Pancreas (tissue), 10 donors: ENCODE data around the gene BAIAP3. TPM values are rescaled to one million over a fixed set of nuclear protein-coding genes. Genes with fewer than 3 reads are reported as not detected.

Experiments
- ATAC-seq, 4 donors: fragments of 200-7000 bp; cut with Tn5 transposase; one replicate each; pipeline versions ENCODE4 v1.8.0 to v1.9.1; 2020; ENCODE audit warnings: mild to moderate bottlenecking in 4 of 4, moderate library complexity in 4 of 4
- DNase-seq, 6 donors: peaks; one replicate each; pipeline ENCODE4 v3.0.0-alpha.2; 2020
- FAIRE-seq: peaks from 2 replicates; lab custom pipeline; 2012; peaks lifted over from hg19 to GRCh38; lab: Jason Lieb, UNC
- H3K27ac ChIP-seq, 4 donors: fragments of 200-600 bp; sonication (generic); 1 replicate in 3 of 4; 2 replicates in 1 of 4; pipeline versions ENCODE4 v1.5.0 to v1.8.0; 2020
- H3K27me3 ChIP-seq, 4 donors: fragments of 200-600 bp; one replicate each; pipeline ENCODE4 v1.8.0; 2021
- H3K36me3 ChIP-seq, 3 donors: fragments of 200-600 bp; sonication (generic) in 1 of 3; one replicate each; pipeline versions ENCODE4 v1.5.0 to v1.8.0; 2020 to 2021
- H3K4me1 ChIP-seq, 3 donors: fragments of 200-600 bp; one replicate each; pipeline ENCODE4 v1.8.0; 2021
- H3K4me3 ChIP-seq, 4 donors: fragments of 200-600 bp; sonication (generic) in 2 of 4; one replicate each; pipeline versions ENCODE4 v1.5.0 to v1.8.0; 2020 to 2021
- H3K9me3 ChIP-seq, 4 donors: fragments of 200-600 bp; one replicate each; pipeline ENCODE4 v1.8.0; 2021
- CTCF ChIP-seq, 4 donors: fragments of 200-600 bp; sonication (generic) in 3 of 4; IDR thresholded peaks; one replicate each; pipeline versions ENCODE4 v1.5.0 to v1.8.0; 2021; ENCODE audit warnings: antibody characterized with exemption in 4 of 4
- whole genome bisulfite sequencing, 2 donors: extraction: QIAGEN DNeasy Blood & Tissue Kit; methylation state at CpG; one replicate each; pipeline ENCODE4 v1.1.7; 2013; 5-methylcytosine and 5-hydroxymethylcytosine counted together
- intact Hi-C, 3 donors: fragments of 100-400 bp; cut with DNase I; formaldehyde crosslinking; loops; one replicate each; pipeline versions ENCODE4 v1.11.1 to v1.14.2; 2022
- polyA plus RNA-seq, 2 donors: library from polyadenylated mRNA; stranded (reverse); fragments of 200-250 nt; gene quantifications; one replicate each; pipeline ENCODE4 v1.2.3, GENCODE V29; 2013
- total RNA-seq, 6 donors: library from RNA; stranded (reverse); fragmentation: NEBNext Ultra II Directional in 4 of 6; extraction: Animal tissue kit (Norgen Biotek cat#: 25700) in 4 of 6; gene quantifications; one replicate each; pipeline versions ENCODE4 v1.2.1 to v1.2.4, GENCODE V29; 2021 to 2023
- donor health status: healthy with polysubstance abuse.
- donor health status: DM: no; HTN: no; CAD: no; lungs with moderate emphysema.
- donor health status: DM: no; HTN: no; CAD: no.
- donor health status: control.
- donor health status: control.
- donor health status: Bipolar disorder and iron deficiency.
- donor health status: DM: yes; HTN: yes; CAD: no.
- donor health status: DM: no; HTN: no; CAD: no.
- donor health status: DM: no; HTN: no; CAD: no.
- donor health status: DM: yes; HTN: yes; CAD: no.

Gene BAIAP3
- total and polyA plus RNA-seq, 8 donors = 2.1 to 110 (median 12.6) TPM

GRCh38 chr16:1287982-1288670, 45.3 kb upstream of the BAIAP3 start:
- WGBS, 2 donors = 35 to 40% methylated on average over 38 to 40 of the region's 40 CpGs
- H3K4me3 ChIP-seq = no peak overlapping the region
- no peak overlapping the region for H3K27ac ChIP-seq
- H3K4me1 ChIP-seq = no peaks in the 10 kb centered on the region
- H3K27me3 ChIP-seq = peaks cover 0 to 8% (median 0%) of the 10 kb centered on the region in 4 donors
- intact Hi-C loops = no loop called here
- ATAC-seq (peak in 2 of 4 donors; percentile 10 to 34), FAIRE-seq (no peak), DNase-seq (peak in 1 of 6 donors; percentile 69)
- H3K36me3 ChIP-seq = no peaks in the 10 kb centered on the region
- H3K9me3 ChIP-seq = no peaks in the 10 kb centered on the region
- no peak for TF ChIP-seq CTCF (IDR thresholded peaks at IDR 0.05)

DNA sequence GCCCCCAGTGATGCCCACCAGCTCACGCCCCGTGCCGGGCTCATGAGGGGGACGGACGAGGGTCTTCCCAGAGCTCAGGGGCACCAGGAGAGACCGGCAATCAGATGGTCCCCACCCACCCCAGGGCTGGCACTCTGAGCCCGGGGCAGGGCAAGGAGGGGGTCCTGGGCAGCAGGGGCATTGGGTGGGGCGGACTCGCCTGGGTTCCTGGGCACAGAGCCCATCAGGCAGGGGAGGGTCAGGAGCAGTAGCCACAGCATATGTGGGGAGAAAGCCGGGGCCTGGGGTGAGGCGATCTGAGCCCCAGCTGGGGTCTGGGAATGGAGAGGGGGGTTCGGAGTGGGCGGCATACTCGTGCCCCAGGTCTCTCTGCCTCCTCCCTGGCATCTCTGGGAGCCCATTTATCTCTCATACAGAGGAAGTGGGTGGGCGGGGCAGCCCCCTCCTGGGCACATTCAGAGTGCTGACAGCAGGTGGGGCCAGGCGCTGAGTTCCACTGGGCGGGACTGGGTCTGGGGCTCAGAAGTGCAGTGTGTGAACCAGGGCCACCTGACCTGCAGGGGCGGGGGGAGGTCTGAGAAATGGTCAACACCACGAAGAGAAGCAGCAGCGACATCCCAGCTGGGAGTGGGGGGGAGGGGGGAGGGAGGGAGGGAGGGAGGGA, 44.5 kb upstream of the BAIAP3 start:
- Histone ChIP-seq H3K4me1 (no peaks in the 10 kb centered on the region), H3K36me3 (no peaks in the 10 kb centered on the region), H3K27ac (no peak overlapping the region), H3K4me3 (no peak overlapping the region), H3K9me3 (no peaks in the 10 kb centered on the region), H3K27me3 (peaks cover 0 to 8% (median 0%) of the 10 kb centered on the region in 4 donors)
- 22 to 30% methylated on average over 18 to 20 of the region's 20 CpGs for WGBS, 2 donors
- ATAC-seq (peak; percentile 21 to 52 (median 41)), DNase-seq (peak in 1 of 6 donors; percentile 76), FAIRE-seq (no peak)
- intact Hi-C loops = no loop called here
- no peak for TF ChIP-seq CTCF (IDR thresholded peaks at IDR 0.05)

- no peak for DNase-seq
- intact Hi-C loops = no loop called here
- H3K27ac ChIP-seq = no peak overlapping the region
- 17 to 23% methylated on average over 12 to 17 of the region's 17 CpGs for WGBS, 2 donors
- FAIRE-seq = no peak
- H3K4me1 ChIP-seq = no peaks in the 10 kb centered on the region
- no peaks in the 10 kb centered on the region for H3K36me3 ChIP-seq
- H3K9me3 ChIP-seq = no peaks in the 10 kb centered on the region
- H3K27me3 ChIP-seq = peaks cover 0 to 8% (median 0%) of the 10 kb centered on the region in 4 donors
- TF ChIP-seq CTCF (IDR thresholded peaks at IDR 0.05) = no peak
- H3K4me3 ChIP-seq = no peak overlapping the region
- ATAC-seq = peak in 1 of 4 donors; percentile 11
Observed at GRCh38 chr16:1289477-1289866, 44.0 kb upstream of the BAIAP3 start.

DNA sequence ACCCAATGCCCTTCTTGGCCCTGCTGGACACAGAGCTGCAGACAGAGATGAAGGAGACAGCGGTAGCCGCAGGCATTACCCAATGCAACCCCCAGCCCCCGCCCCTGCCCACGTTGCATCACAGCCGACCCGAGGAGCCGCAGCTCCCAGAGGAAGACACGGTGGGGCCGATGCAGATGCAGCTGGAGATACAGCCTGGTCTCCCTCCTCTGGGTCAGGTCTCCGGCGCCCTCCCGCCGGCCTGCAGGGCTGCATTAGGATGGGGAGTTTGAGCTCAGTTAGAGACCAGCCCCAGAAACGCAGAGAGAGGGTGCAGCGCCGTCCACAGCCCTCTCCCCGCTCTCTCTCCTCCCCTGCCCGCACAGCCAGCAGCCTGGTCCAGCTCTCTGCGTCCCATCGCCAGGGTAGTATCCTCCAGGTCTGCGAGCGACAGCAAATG, 43.4 kb upstream of the BAIAP3 start:
- no peak for DNase-seq
- no peak overlapping the region for H3K27ac ChIP-seq
- no peak for FAIRE-seq
- H3K4me3 ChIP-seq = no peak overlapping the region
- TF ChIP-seq CTCF (IDR thresholded peaks at IDR 0.05) = no peak
- no peaks in the 10 kb centered on the region for H3K36me3 ChIP-seq
- no peak for ATAC-seq
- H3K4me1 ChIP-seq = no peaks in the 10 kb centered on the region
- H3K9me3 ChIP-seq = no peaks in the 10 kb centered on the region
- intact Hi-C loops = no loop called here
- H3K27me3 ChIP-seq = peaks cover 0 to 8% (median 0%) of the 10 kb centered on the region in 4 donors
- 52 to 56% methylated on average over 18 to 22 of the region's 22 CpGs for WGBS, 2 donors
